GM06990 (cell line): ENCODE results near the gene DTX4.

Experiments
- DNase-seq: peaks from one replicate; pipeline ENCODE4 v3.0.0-alpha.2; 2011; ENCODE audit not compliant: insufficient read length; ENCODE audit errors: extremely low read depth
- H3K27me3 ChIP-seq: replicated peaks from 2 replicates; pipeline ENCODE4 v1.6.0; 2011; ENCODE audit warnings: low read length; ENCODE audit not compliant: control insufficient read depth, insufficient read depth
- H3K36me3 ChIP-seq: 2 replicates; pipeline ENCODE4 v1.5.1; 2011; ENCODE audit warnings: low read length; ENCODE audit not compliant: control insufficient read depth, insufficient read depth
- H3K4me3 ChIP-seq: replicated peaks from 2 replicates; pipeline ENCODE4 v1.5.1; 2011; ENCODE audit warnings: low read depth, mild to moderate bottlenecking, control low read depth, low read length
- TF ChIP-seq, protein P1 (sequence below): IDR thresholded peaks from 2 replicates; pipeline ENCODE4 v1.5.1; 2011; ENCODE audit warnings: low read length, control low read depth, mild to moderate bottlenecking, inconsistent platforms; ENCODE audit not compliant: insufficient read depth, poor library complexity, severe bottlenecking

DTX4 gene

DNA sequence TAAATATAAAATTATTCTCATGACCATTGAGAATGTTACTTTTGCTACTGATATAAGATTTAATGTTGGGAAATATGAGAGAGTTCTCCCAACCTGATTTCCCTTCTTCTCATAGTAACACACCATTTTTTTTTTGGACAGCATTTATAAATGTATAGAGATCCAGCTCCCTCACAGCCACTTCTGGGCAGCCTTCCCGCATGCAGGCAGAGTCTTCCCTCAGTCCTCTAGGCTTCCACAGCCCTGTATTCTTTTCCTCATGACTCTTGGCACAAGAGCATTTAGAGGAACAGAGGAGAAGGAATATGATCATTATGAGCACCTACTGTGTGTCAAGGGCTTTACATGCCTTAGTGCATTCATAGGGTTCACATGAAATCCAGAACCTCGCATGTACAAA, 9.0 kb downstream of the DTX4 start:
- H3K27me3 ChIP-seq, result no peaks in the 10 kb centered on the region
- TF ChIP-seq, protein P1, sequence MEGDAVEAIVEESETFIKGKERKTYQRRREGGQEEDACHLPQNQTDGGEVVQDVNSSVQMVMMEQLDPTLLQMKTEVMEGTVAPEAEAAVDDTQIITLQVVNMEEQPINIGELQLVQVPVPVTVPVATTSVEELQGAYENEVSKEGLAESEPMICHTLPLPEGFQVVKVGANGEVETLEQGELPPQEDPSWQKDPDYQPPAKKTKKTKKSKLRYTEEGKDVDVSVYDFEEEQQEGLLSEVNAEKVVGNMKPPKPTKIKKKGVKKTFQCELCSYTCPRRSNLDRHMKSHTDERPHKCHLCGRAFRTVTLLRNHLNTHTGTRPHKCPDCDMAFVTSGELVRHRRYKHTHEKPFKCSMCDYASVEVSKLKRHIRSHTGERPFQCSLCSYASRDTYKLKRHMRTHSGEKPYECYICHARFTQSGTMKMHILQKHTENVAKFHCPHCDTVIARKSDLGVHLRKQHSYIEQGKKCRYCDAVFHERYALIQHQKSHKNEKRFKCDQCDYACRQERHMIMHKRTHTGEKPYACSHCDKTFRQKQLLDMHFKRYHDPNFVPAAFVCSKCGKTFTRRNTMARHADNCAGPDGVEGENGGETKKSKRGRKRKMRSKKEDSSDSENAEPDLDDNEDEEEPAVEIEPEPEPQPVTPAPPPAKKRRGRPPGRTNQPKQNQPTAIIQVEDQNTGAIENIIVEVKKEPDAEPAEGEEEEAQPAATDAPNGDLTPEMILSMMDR, result no peak

GRCh38 chr11:59181746-59182456, 10.0 kb downstream of the DTX4 start:
- no peak overlapping the region for H3K4me3 ChIP-seq
- TF ChIP-seq, protein P1, result no peak
- DNase-seq, result no peak
- H3K36me3 ChIP-seq, result peaks cover 16% of the 10 kb centered on the region
- H3K27me3 ChIP-seq, result no peaks in the 10 kb centered on the region

More for the DNA sequence above, 9.0 kb downstream of the DTX4 start:
- Histone ChIP-seq H3K4me3 (no peak overlapping the region), H3K36me3 (peaks cover 16% of the 10 kb centered on the region)
- no peak for DNase-seq

DNA sequence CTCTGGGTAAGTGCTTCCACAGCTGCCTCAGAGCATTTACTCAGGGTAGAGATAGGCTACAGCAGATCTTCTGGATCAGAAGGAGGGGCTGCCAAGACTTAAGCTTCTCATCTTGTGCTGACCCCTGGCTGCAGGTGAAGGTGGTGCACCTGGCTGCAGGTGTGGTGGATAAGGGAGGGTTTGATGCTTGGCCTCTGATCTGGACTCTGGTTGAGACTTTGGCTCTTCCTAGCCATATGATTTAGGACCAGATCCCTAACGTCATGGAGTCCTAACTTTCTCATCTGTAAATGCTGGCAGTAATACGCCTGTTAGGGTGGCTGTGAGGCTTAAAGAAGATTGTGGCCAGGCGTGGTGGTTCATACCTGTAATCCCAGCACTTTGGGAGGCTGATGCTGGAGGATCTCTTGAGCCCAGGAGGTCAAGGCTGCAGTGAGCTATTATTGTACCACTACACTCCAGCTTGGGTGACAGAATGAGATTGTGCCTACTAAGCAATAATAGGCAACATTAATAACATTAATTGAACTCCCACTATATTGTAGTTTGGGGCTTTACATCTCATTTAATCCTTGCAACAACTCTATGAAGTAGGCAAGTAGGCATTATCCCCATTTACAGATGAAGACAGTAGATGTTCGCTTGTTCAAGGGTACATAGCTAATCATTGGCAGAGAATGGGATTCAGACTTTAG, 10.7 kb downstream of the DTX4 start:
- no peak for DNase-seq
- Histone ChIP-seq H3K4me3 (no peak overlapping the region), H3K36me3 (peaks cover 17% of the 10 kb centered on the region), H3K27me3 (no peaks in the 10 kb centered on the region)
- TF ChIP-seq, protein P1, result peak; percentile 65

DNA sequence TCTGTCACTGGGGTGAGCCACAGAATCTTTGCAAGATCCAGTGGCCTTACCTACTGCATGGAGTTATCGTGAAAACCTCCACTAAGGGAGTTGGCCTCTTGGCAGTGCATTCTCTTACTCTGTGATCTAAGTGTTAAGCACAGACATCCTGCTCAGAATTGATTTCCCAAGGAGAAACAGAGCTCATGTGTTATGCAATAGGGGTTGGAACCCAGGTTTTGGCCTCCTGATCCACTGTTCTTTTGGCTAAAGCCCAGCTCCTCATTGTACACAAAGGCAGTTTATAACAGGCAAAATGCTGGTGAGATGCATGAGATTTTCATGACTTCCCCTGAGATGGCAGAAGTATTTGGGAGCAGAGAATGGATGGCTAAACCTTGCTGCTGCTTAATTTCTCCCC, 11.8 kb downstream of the DTX4 start:
- TF ChIP-seq, protein P1, result no peak
- no peaks in the 10 kb centered on the region for H3K27me3 ChIP-seq
- no peak for DNase-seq
- H3K4me3 ChIP-seq, result no peak overlapping the region
- peaks cover 21% of the 10 kb centered on the region for H3K36me3 ChIP-seq

GRCh38 chr11:59184691-59185339, 12.9 kb downstream of the DTX4 start:
- Histone ChIP-seq H3K4me3 (no peak overlapping the region), H3K27me3 (no peaks in the 10 kb centered on the region), H3K36me3 (peaks cover 25% of the 10 kb centered on the region)
- TF ChIP-seq, protein P1, result no peak
- no peak for DNase-seq
